Activated T-cell treated with anti-CD3 and anti-CD28 coated beads, Interleukin-2, amount 50 U/mL, for 24 hours (primary cell): Measurements from ENCODE around the gene ASH1L.

Experiments
- DNase-seq: peaks from one replicate; pipeline ENCODE4 v3.0.0-alpha.2; 2020
- H3K27ac Mint-ChIP-seq: 2 replicates; pipeline ENCODE4 v1.8.0; 2020; ENCODE audit warnings: mild to moderate bottlenecking, mixed read lengths
- H3K27me3 Mint-ChIP-seq: 2 replicates; pipeline ENCODE4 v1.8.0; 2020; ENCODE audit warnings: mixed read lengths
- H3K36me3 Mint-ChIP-seq: 2 replicates; pipeline ENCODE4 v1.8.0; 2020; ENCODE audit warnings: low read depth, mixed read lengths
- H3K4me1 Mint-ChIP-seq: 2 replicates; pipeline ENCODE4 v1.8.0; 2020; ENCODE audit warnings: low read depth, mixed read lengths
- H3K4me3 Mint-ChIP-seq: 2 replicates; pipeline ENCODE4 v1.8.0; 2020; ENCODE audit warnings: mild to moderate bottlenecking, moderate library complexity, mixed read lengths
- H3K9me3 Mint-ChIP-seq: 2 replicates; pipeline ENCODE4 v1.8.0; 2020; ENCODE audit warnings: mixed read lengths

ASH1L gene

DNA sequence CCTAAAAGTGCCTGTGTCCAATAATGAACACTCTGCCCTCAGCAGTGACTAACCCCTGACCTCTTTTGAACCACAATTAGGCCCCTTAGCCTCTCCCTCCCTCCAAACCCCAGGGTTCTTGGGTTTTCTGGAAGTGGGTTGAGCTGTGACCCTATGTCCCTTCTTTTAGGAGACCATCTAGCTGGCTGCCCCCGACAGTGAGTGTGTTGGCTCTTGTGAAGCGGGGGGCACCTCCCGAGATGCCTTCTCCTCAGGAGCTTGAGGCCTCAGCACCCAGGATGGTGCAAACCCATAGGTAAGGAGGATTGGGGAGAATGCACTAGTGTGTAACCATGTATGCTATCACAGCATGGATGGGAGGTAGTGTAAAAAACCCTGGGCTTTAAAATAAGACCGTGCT lies 234.6 kb downstream of the ASH1L start:
- Mint-ChIP-seq H3K4me3 (no peak overlapping the region), H3K9me3 (no peaks in the 10 kb centered on the region), H3K4me1 (peaks cover 17% of the 10 kb centered on the region), H3K27ac (peak overlapping the region; percentile 59), H3K27me3 (no peaks in the 10 kb centered on the region), H3K36me3 (peaks cover 46% of the 10 kb centered on the region)
- peak; percentile 26 for DNase-seq

DNA sequence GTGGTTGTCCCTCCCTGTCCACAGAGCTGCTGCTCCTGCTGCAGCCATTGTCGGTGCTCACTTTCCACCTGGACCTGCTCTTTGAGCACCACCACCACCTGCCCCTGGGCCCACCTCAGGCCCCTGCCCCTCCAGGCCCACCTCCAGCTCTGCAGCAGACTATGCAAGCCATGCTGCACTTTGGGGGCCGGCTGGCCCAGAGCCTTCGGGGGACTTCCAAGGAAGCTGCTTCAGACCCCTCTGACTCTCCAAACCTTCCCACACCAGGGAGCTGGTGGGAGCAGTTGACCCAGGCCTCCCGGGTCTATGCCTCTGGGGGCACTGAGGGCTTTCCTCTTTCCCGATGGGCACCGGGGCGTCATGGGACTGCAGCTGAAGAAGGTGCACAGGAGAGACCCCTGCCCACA lies 236.0 kb downstream of the ASH1L start:
- Mint-ChIP-seq H3K4me1 (peaks cover 27% of the 10 kb centered on the region), H3K36me3 (peaks cover 54% of the 10 kb centered on the region), H3K27ac (no peak overlapping the region), H3K27me3 (no peaks in the 10 kb centered on the region), H3K9me3 (no peaks in the 10 kb centered on the region), H3K4me3 (no peak overlapping the region)
- peak; percentile 27 for DNase-seq

DNA sequence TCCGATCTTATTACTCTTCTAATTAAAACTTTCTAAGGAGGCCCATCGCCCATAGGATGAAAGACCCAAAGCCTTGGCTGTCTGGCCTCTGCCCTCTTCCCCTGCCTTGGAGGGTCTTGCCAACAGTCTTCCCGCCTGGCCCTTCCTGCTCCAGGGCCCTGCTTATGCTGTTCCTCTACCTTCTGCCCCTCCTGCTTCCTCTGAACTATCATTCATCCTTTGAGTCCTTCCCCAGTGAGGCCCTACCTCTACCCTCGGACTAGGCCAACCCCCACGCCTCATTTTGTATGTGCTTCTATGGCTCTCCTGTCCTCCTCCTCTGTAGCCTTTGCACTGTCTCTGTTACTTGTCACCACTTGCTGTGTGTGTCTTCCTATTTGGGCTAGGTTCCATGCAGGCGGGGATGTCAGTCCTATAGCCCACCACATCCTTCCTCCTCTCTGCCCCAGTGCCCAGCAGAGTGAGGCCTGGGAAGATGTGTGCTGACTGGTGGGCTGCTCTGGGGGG lies 236.5 kb downstream of the ASH1L start:
- Mint-ChIP-seq H3K27me3 (no peaks in the 10 kb centered on the region), H3K36me3 (peaks cover 55% of the 10 kb centered on the region), H3K4me1 (peaks cover 32% of the 10 kb centered on the region), H3K9me3 (no peaks in the 10 kb centered on the region), H3K4me3 (peak overlapping the region; percentile 82), H3K27ac (peak overlapping the region; percentile 69)
- DNase-seq, result no peak

DNA sequence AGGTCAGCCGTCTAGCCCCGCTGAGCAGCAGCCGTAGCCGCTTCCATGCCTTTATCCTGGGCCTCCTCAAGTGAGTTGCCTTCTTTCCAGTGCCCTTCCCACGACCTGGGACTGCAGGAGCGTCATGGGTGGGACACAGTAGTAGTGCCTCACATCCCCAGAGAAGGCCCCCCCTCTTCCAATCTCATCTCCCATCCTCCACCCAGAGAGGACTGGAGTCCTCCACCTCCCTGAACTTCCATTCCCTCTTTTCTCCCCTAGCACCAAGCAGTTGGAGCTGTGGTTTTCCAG lies 237.1 kb downstream of the ASH1L start:
- H3K4me1 Mint-ChIP-seq, result peaks cover 37% of the 10 kb centered on the region
- H3K27ac Mint-ChIP-seq, result peak overlapping the region; percentile 69
- H3K4me3 Mint-ChIP-seq, result peak overlapping the region; percentile 82
- H3K9me3 Mint-ChIP-seq, result no peaks in the 10 kb centered on the region
- no peaks in the 10 kb centered on the region for H3K27me3 Mint-ChIP-seq
- DNase-seq, result peak; percentile 35
- peaks cover 53% of the 10 kb centered on the region for H3K36me3 Mint-ChIP-seq

DNA sequence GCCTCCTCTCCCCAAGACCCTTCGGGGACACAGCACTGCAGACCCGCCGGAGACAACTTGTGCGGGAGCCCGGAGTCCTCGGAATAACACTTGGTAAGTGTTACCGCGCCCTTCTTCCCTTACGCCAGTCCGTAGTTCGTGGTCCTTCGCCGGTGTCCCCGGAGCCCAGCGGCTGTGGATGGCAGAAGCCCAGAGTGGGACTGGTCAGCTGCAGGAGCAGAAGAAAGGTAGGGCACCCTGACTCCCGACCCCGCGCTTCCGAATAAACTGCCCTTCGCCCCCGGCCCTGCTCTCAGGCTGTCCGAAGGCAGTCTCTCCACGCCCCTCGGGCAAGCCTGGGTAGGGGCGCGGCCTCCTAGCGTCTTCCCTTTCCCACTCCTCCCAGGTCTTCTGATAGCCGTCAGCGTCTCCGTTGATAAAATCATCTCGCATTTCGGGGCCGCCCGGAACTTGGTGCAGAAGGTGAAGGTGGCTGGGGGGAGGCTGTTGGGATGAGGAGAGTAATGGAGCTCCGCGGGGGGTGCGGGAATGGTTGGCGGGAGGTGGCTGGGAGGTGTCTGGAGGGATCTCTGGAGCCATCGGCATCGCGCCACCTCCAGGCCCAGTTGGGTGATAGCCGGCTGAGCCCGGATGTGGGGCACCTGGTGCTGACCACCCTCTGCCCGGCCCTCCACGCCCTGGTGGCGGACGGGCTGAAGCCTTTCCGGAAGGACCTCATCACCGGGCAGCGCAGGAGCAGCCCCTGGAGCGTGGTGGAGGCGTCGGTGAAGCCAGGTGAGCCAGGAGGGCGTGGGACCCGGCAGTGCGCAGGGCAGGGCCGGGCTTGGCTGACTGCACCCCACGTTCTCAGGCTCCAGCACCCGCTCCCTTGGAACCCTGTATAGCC lies 237.6 kb downstream of the ASH1L start:
- Mint-ChIP-seq H3K27me3 (no peaks in the 10 kb centered on the region), H3K36me3 (peaks cover 53% of the 10 kb centered on the region), H3K27ac (peak overlapping the region; percentile 91), H3K9me3 (no peaks in the 10 kb centered on the region), H3K4me1 (peaks cover 42% of the 10 kb centered on the region), H3K4me3 (peak overlapping the region; percentile 82)
- DNase-seq, result no peak

DNA sequence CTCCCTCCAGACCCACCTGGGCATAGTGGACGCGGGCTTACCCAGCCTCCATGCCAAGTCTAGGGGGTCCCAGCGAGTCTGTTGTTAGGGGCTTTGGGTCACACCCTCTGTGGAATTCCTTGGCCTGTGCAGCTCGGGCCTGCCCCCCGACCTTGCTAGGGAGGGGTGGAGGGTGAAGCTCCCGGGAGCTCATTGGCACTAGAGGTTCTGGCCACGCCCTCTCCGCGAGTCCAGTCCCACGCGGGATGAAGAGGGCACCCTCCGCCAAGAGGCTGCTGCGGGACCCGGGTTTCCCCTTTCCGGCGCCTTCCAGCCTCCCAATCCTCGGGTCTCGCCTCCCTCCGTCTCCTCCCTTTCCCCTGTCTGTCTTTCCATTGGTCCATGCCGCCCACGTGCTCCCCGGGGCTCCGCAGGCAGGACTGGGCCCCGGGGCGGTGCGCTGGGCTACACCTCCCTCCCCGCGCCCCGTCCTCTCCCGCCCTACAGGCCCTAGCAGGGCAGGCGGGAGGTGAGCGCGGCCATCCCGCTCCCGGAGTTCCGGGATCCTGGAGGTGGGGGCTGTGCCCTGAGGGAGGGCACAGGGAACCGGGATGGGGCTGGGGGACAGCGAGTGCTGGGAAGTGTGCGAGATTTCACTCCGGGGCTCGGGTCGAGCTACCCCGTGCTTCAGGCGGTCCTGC lies 238.4 kb downstream of the ASH1L start:
- Mint-ChIP-seq H3K27ac (peak overlapping the region; percentile 91), H3K27me3 (no peaks in the 10 kb centered on the region), H3K4me1 (peaks cover 43% of the 10 kb centered on the region), H3K9me3 (no peaks in the 10 kb centered on the region), H3K4me3 (peak overlapping the region; percentile 82), H3K36me3 (peaks cover 58% of the 10 kb centered on the region)
- DNase-seq, result peak; percentile 93

DNA sequence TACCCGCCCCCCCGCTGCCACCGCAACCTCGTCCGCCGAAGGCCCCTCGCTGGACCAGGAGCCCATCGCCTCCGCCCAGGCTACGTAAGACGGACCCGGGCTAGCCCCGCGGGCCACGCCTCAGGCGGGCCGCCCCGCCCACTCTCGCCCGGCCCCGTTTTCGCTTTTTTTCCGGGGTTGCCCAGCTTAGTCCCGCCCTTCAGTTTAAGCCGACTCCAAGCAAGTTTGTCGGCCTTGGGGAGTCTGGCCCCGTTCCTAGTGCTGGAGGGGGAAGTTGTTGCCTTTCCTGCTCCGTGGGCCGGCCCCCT lies 238.9 kb downstream of the ASH1L start:
- DNase-seq, result peak; percentile 89
- H3K36me3 Mint-ChIP-seq, result peaks cover 61% of the 10 kb centered on the region
- H3K4me1 Mint-ChIP-seq, result peaks cover 46% of the 10 kb centered on the region
- H3K4me3 Mint-ChIP-seq, result peak overlapping the region; percentile 82
- no peaks in the 10 kb centered on the region for H3K9me3 Mint-ChIP-seq
- peak overlapping the region; percentile 91 for H3K27ac Mint-ChIP-seq
- no peaks in the 10 kb centered on the region for H3K27me3 Mint-ChIP-seq

DNA sequence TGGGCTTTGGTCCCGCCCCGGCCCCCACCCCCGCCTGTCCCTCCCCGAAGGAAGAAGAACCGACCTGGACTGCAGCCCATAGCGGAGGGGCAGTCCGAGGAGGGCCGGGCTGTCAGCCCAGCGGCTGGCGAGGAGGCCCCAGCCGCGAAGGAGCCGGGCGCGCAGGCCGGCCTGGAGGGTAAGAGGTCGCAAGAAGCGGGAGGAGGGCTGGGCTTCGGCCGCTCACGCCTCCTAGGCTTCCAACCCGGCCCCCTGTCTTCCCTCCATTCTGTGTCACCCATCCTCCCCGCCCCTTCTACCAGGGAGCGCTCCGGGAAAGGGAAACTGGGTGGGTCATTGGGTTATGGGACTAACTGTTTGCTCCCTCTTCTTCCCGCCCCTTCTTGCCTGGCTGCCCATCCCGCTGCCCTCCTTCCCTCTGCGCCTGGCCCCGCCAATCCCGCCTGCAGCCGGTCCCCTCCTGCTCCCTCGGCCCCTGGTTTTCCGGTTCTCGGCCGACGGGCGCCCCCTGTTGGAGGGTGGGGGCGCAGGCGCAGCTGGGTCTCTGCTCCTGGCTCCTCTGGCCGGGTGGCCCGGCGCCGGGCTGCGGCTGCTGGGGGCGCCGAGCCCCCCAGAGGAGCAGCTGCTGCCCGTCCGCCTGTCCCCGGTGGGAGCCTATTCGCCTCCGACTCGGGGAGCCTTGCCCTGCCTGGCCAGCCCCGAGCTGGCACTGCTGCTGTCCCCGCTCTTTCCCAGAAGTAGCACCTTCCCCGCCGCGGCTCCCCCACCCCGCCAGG lies 239.5 kb downstream of the ASH1L start:
- Mint-ChIP-seq H3K36me3 (peaks cover 61% of the 10 kb centered on the region), H3K27me3 (no peaks in the 10 kb centered on the region), H3K4me3 (peak overlapping the region; percentile 82), H3K27ac (peak overlapping the region; percentile 91), H3K4me1 (peaks cover 46% of the 10 kb centered on the region), H3K9me3 (no peaks in the 10 kb centered on the region)
- peak; percentile 95 for DNase-seq

DNA sequence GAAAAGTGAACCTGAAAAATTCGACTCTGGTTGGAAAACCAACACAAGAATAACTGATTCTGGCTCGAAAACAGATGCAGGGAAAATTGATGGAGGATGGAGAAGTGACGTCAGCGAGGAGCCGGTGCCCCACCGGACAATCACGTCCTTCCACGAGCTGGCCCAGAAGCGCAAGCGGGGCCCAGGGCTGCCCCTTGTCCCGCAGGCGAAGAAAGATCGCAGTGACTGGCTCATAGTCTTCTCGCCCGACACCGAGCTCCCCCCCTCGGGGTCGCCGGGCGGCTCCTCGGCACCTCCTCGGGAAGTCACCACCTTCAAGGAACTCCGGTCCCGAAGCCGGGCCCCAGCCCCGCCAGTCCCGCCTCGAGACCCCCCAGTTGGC lies 240.0 kb downstream of the ASH1L start:
- Mint-ChIP-seq H3K27me3 (no peaks in the 10 kb centered on the region), H3K4me1 (peaks cover 46% of the 10 kb centered on the region), H3K27ac (peak overlapping the region; percentile 63), H3K9me3 (no peaks in the 10 kb centered on the region), H3K36me3 (peaks cover 61% of the 10 kb centered on the region), H3K4me3 (peak overlapping the region; percentile 82)
- no peak for DNase-seq

DNA sequence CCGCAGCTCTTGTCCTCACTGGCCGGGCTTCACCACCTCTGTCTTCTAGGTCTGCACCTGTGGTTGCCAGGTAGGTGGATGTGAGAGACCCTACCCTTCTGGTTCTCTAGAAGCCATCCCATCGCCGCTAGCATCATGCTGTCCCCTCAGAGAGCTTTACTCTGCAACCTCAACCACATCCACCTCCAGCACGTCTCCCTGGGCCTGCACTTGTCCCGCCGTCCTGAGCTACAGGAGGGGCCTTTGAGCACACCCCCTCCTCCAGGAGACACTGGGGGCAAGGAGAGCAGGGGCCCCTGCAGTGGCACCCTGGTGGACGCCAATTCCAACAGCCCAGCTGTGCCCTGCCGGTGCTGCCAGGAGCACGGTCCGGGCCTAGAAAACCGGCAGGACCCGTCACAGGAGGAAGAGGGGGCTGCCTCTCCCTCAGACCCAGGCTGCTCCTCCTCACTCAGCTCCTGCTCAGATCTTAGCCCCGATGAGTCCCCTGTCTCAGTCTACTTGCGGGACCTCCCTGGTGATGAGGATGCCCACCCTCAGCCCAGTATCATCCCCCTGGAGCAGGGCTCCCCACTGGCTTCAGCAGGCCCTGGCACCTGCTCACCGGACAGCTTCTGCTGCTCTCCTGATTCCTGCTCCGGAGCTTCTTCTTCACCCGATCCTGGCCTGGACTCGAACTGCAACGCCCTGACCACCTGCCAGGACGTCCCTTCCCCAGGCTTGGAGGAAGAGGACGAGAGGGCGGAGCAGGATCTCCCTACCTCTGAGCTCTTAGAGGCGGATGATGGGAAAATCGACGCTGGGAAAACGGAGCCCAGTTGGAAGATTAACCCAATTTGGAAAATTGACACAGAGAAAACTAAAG lies 240.7 kb downstream of the ASH1L start:
- Mint-ChIP-seq H3K4me1 (peaks cover 40% of the 10 kb centered on the region), H3K9me3 (no peaks in the 10 kb centered on the region), H3K4me3 (peak overlapping the region; percentile 82), H3K27ac (peak overlapping the region; percentile 63), H3K36me3 (peaks cover 62% of the 10 kb centered on the region), H3K27me3 (no peaks in the 10 kb centered on the region)
- no peak for DNase-seq

DNA sequence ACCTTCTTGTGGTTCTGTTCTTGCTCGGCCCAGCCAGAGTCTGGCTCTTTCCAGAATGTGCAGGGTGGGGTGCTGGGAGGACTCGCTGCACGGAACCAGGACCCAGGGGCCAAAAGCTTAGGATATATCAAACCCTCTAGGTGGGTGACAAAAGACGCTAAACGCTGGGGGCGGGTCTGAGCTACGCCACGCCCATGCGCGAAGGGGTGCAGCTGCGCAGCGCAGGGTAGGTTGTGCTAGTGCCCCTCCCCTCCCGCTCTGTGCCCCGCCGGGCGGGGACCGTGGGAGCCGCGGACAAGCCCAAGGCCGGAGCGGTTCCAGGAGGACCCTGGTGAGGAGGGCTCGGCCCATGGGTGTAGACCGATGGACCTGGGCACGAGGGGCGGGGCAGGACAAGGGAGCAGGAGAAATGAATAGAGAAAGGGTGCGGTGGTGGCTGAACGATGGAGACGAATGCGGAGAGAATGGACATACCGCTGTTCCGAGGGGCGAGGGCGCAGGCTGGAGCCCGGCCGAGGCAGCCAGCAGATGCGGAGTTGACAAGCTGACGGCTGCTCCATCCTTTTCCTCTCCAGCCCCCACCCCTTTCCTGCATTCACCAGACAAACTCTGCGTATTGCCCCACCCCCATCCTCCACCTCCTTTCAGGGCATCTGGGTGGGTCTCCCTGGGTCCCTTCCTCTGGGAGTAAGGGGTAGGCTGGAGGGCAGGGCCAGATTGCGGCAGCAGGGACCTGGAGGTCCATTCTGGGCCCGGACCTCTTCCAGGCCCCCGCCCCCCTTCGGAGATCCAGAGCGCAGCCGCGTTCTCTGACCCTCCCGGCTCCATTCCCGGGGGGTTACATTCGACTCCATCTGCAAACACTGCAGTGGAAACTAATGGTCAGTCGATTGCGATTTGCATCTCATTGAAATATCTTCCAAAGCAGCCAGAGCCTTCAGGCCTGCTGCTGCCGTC lies 241.7 kb downstream of the ASH1L start, which contains the start of gene RUSC1:
Gene RUSC1, plus strand, starts transcription at position 234 of the 957 bp plus-strand sequence. CDS start 880 bp downstream, outside the sequence.
- Mint-ChIP-seq H3K27ac (peak within 1 kb of the TSS; percentile 70), H3K9me3 (no peaks in the 10 kb centered on the region), H3K4me1 (peaks cover 37% of the 10 kb centered on the region), H3K4me3 (peak within 1 kb of the TSS; percentile 82), H3K36me3 (peaks cover 63% of the 10 kb centered on the region), H3K27me3 (no peaks in the 10 kb centered on the region)
- DNase-seq, result peak; percentile 85

DNA sequence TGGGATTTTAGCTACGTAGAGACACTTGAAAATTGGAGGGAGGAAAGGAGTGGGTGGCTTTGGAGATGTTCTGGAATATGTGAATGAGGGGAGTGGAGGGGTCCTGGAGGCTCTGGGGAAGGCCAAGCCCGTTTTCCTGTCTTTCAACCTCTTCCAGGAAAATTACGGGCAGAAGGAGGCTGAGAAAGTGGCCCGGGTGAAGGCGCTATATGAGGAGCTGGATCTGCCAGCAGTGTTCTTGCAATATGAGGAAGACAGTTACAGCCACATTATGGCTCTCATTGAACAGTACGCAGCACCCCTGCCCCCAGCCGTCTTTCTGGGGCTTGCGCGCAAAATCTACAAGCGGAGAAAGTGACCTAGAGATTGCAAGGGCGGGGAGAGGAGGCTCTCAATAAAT lies 242.4 kb downstream of the ASH1L start:
- DNase-seq, result no peak
- Mint-ChIP-seq H3K36me3 (peaks cover 65% of the 10 kb centered on the region), H3K27me3 (no peaks in the 10 kb centered on the region), H3K4me1 (peaks cover 31% of the 10 kb centered on the region), H3K9me3 (no peaks in the 10 kb centered on the region), H3K4me3 (peak overlapping the region; percentile 82), H3K27ac (peak overlapping the region; percentile 70)

DNA sequence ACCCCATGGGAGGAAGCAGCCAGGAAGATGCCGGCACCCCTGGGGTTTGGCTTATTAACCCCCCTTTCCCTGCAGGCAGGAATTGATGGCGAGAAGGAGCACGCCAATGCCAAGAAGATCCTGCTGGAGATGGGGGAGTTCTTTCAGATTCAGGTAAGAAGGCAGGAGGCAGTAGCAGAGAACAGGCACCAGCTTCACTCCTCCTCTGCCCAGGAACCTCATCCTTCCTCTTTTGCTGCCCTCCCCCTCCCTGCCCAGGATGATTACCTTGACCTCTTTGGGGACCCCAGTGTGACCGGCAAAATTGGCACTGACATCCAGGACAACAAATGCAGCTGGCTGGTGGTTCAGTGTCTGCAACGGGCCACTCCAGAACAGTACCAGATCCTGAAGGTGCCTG lies 243.1 kb downstream of the ASH1L start:
- H3K27me3 Mint-ChIP-seq, result no peaks in the 10 kb centered on the region
- H3K27ac Mint-ChIP-seq, result no peak overlapping the region
- H3K9me3 Mint-ChIP-seq, result no peaks in the 10 kb centered on the region
- H3K4me1 Mint-ChIP-seq, result peaks cover 31% of the 10 kb centered on the region
- DNase-seq, result no peak
- peaks cover 73% of the 10 kb centered on the region for H3K36me3 Mint-ChIP-seq
- H3K4me3 Mint-ChIP-seq, result no peak overlapping the region
